ENCODE measurements around the gene HDLBP. TPM values are rescaled to one million over a fixed set of nuclear protein-coding genes. Genes with fewer than 3 reads are reported as not detected.

HDLBP gene
- total RNA-seq, 6 donors from 2014 or later = 339 to 691 (median 487) TPM

GRCh38 chr2:241317391-241317790 lies 1.9 kb upstream of the HDLBP start:
- TF ChIP-seq CTCF (IDR thresholded peaks at IDR 0.05) (no peak), EP300 (IDR thresholded peaks at IDR 0.05) (no peak), POLR2AphosphoS5 (IDR thresholded peaks at IDR 0.05) (no peak), POLR2A (IDR thresholded peaks at IDR 0.05) (no peak)
- WGBS, 2 donors = 60 to 64% methylated on average over 4 of the region's 4 CpGs
- DNase-seq (no peak), ATAC-seq (ENCODE audit: low FRiP score in 2 of 2) (no peak)
- Histone ChIP-seq H3K36me3 (peaks cover 0 to 5% (median 0%) of the 10 kb centered on the region in 4 donors), H3K27me3 (no peaks in the 10 kb centered on the region), H3K27ac (peak overlapping the region; percentile 99 to 100 (median 100)), H3K4me1 (peaks cover 64 to 77% (median 65%) of the 10 kb centered on the region in 4 donors), H3K4me3 (peak overlapping the region in 3 of 4 donors; percentile 76 to 90 (median 87)), H3K9me3 (no peaks in the 10 kb centered on the region)

GRCh38 chr2:241316825-241317224 lies 1.4 kb upstream of the HDLBP start:
- Histone ChIP-seq H3K36me3 (peaks cover 0 to 5% (median 0%) of the 10 kb centered on the region in 4 donors), H3K27ac (peak overlapping the region; percentile 99 to 100 (median 100)), H3K4me3 (peak overlapping the region; percentile 76 to 96 (median 88)), H3K27me3 (no peaks in the 10 kb centered on the region), H3K9me3 (no peaks in the 10 kb centered on the region), H3K4me1 (peaks cover 59 to 71% (median 61%) of the 10 kb centered on the region in 4 donors)
- WGBS, 2 donors = 8 to 20% methylated on average over 4 of the region's 4 CpGs
- no peak for ATAC-seq (ENCODE audit: low FRiP score in 2 of 2)
- no peak for DNase-seq
- TF ChIP-seq POLR2A (IDR thresholded peaks at IDR 0.05) = no peak

DNA sequence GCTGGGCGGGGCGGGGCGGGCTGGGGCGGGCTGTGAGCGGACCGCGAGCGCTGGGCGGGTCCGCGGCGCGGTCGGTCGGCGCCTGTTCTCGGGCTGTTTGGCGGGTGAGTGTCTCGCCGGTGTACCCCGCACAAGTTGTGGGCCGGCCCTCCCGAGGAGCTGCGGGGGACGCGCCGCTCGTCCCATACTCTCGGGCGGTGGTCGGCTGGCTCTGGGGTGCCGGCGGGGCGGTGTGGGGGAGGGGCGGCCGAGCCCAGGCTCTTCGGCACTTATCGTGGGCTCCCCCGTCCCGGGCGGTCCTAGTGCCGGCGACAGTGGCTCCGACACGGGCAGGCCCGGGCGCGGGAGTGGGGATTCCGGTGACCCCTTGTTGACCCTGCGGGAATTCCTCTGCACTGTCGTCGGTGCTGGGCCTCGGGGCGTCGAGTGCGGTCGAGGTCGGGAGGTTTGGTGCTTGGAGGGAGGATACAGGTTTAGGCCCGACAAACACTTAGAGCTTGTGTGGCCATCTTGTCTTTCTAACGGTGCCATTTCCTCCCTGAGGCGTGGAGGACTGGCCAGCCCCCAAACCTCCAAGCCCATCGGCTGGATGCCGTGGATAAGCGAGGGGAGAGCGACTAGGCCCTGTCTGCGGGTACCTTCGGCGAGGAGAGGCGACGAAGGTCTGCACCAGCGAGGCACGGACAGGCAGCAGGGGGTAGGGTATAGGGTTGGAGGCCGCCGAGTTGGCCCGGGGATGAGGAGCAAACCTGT lies 583 bp upstream of the HDLBP start, which contains the start of gene SEPTIN2:
Gene SEPTIN2, plus strand, starts transcription at position 47 of the 753 bp plus-strand sequence. CDS start 8,308 bp downstream, outside the sequence.
- peak within 1 kb of the TSS; percentile 76 to 96 (median 88) for H3K4me3 ChIP-seq
- peak within 1 kb of the TSS; percentile 99 to 100 (median 100) for H3K27ac ChIP-seq
- DNase-seq (peak in 1 of 2 donors; percentile 72), ATAC-seq (ENCODE audit: low FRiP score in 2 of 2) (peak; percentile 73 to 82)
- 0% methylated on average over 8 to 34 of the region's 75 CpGs for WGBS, 2 donors
- peaks cover 52 to 63% (median 53%) of the 10 kb centered on the region in 4 donors for H3K4me1 ChIP-seq
- TF ChIP-seq POLR2A (IDR thresholded peaks at IDR 0.05) = peak; percentile 51 to 81 (median 75)
- peak in 1 of 2 donors; percentile 80 for TF ChIP-seq POLR2AphosphoS5 (IDR thresholded peaks at IDR 0.05)
- TF ChIP-seq EP300 (IDR thresholded peaks at IDR 0.05) = no peak
- H3K9me3 ChIP-seq = no peaks in the 10 kb centered on the region
- H3K36me3 ChIP-seq = peaks cover 0 to 5% (median 0%) of the 10 kb centered on the region in 4 donors
- no peaks in the 10 kb centered on the region for H3K27me3 ChIP-seq

DNA sequence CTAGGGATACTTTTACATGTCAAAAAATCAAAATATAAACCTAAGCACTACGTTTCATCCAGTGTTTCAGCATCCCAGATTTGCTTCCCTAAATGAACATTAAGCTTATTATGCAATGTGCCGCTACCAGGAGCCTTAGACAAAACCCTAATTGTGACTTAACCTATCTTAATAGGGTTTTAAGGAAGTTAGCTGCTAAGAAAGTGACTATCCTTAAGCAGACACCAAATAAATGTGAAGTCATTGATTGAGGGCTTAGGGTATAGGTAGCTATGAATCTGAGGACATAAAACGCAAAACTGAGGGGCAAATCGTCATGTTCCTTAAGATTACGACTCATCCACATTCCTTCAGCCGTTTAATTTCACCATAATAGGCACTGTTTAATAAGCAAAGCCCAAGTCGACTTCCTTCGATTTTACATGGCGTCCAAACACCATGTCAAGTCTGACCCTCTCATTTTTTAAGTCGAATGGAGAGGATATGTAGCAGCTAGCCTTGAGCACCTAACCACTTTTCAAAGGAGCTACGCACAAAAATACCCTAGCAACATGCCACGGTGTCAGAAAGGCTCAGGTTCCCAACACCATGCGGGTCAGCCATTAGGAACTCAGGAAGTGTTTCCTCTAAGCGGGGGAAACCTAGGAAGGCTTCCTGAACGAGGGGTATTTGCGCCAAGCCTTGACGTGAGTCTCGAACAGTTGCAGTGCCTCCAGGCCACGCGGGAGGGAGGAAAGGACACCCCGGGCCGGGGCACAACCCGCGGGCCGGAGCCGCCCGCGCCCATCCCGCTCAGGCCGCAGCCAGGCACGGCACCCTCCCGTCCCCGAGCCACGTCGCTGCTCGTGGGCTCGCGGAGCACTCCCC lies 1.0 kb downstream of the HDLBP start:
- ATAC-seq (ENCODE audit: low FRiP score in 2 of 2) (no peak), DNase-seq (no peak)
- H3K27ac ChIP-seq = peak overlapping the region; percentile 99 to 100 (median 100)
- TF ChIP-seq POLR2AphosphoS5 (IDR thresholded peaks at IDR 0.05) (no peak), CTCF (IDR thresholded peaks at IDR 0.05) (no peak), POLR2A (IDR thresholded peaks at IDR 0.05) (no peak), EP300 (IDR thresholded peaks at IDR 0.05) (no peak)
- no peaks in the 10 kb centered on the region for H3K27me3 ChIP-seq
- H3K4me1 ChIP-seq = peaks cover 40 to 56% (median 45%) of the 10 kb centered on the region in 4 donors
- H3K4me3 ChIP-seq = peak overlapping the region; percentile 76 to 90 (median 88)
- H3K36me3 ChIP-seq = peaks cover 0 to 2% (median 0%) of the 10 kb centered on the region in 4 donors
- 4 to 5% methylated on average over 27 to 30 of the region's 38 CpGs for WGBS, 2 donors
- no peaks in the 10 kb centered on the region for H3K9me3 ChIP-seq

- Histone ChIP-seq H3K4me3 (no peak overlapping the region), H3K36me3 (no peaks in the 10 kb centered on the region), H3K27me3 (no peaks in the 10 kb centered on the region), H3K9me3 (no peaks in the 10 kb centered on the region), H3K4me1 (peaks cover 36 to 53% (median 42%) of the 10 kb centered on the region in 4 donors), H3K27ac (peak overlapping the region in 2 of 4 donors; percentile 99 to 100)
- WGBS, 2 donors = 92 to 93% methylated on average over 8 of the region's 8 CpGs
- ATAC-seq (ENCODE audit: low FRiP score in 2 of 2) (no peak), DNase-seq (no peak)
- TF ChIP-seq CTCF (IDR thresholded peaks at IDR 0.05) (no peak), POLR2AphosphoS5 (IDR thresholded peaks at IDR 0.05) (no peak)
Observed at GRCh38 chr2:241313543-241314095, 1.9 kb downstream of the HDLBP start.

All from upper lobe of left lung (tissue), 6 donors.